Mesendoderm (in vitro differentiated cells): ENCODE measurements around the gene TRAPPC8.
"Not testable (repeated sequence)": the region's sequence is repeated elsewhere in the genome, so short reads cannot be mapped to it uniquely, and the experiment has no call there.

Experiments
- DNase-seq: peaks from one replicate; pipeline ENCODE4 v3.0.0; 2013
- H2AK5ac ChIP-seq: 2 replicates; pipeline ENCODE4 v1.6.1; 2013; ENCODE audit warnings: low read length, inconsistent platforms
- H2BK120ac ChIP-seq: 2 replicates; pipeline ENCODE4 v1.6.1; 2013; ENCODE audit warnings: low read depth, mild to moderate bottlenecking, low read length, moderate library complexity, mixed read lengths
- H2BK15ac ChIP-seq: replicated peaks from 2 replicates; pipeline ENCODE4 v1.6.1; 2013; ENCODE audit warnings: low read depth, mild to moderate bottlenecking, moderate library complexity
- H2BK5ac ChIP-seq: 2 replicates; pipeline ENCODE4 v1.6.1; 2013; ENCODE audit warnings: low read length, inconsistent platforms
- H3K18ac ChIP-seq: 2 replicates; pipeline ENCODE4 v1.6.1; 2013; ENCODE audit warnings: mild to moderate bottlenecking, low read length, mixed read lengths
- H3K23ac ChIP-seq: one replicate; pipeline ENCODE4 v1.6.1; 2013; ENCODE audit warnings: low read length
- H3K27ac ChIP-seq: 2 replicates; pipeline ENCODE4 v1.5.1; 2013; ENCODE audit warnings: low read depth, mild to moderate bottlenecking, inconsistent platforms, low read length, moderate library complexity
- H3K27me3 ChIP-seq: 2 replicates; pipeline ENCODE4 v1.6.1; 2013; ENCODE audit warnings: low read length, control low read depth, mild to moderate bottlenecking, inconsistent platforms; ENCODE audit not compliant: insufficient read depth, poor library complexity
- H3K36me3 ChIP-seq: 2 replicates; pipeline ENCODE4 v1.6.1; 2013; ENCODE audit warnings: low read length, inconsistent platforms; ENCODE audit not compliant: control insufficient read depth, insufficient read depth
- H3K4ac ChIP-seq: one replicate; pipeline ENCODE4 v1.6.1; 2013; ENCODE audit warnings: low read depth, mild to moderate bottlenecking, low read length, moderate library complexity
- H3K4me1 ChIP-seq: 2 replicates; pipeline ENCODE4 v1.6.1; 2013; ENCODE audit warnings: low read depth, low read length, inconsistent platforms; ENCODE audit not compliant: control insufficient read depth
- H3K4me2 ChIP-seq: 2 replicates; pipeline ENCODE4 v1.6.1; 2013; ENCODE audit warnings: low read length
- H3K4me3 ChIP-seq: 2 replicates; pipeline ENCODE4 v1.5.1; 2013; ENCODE audit warnings: mild to moderate bottlenecking, low read length
- H3K56ac ChIP-seq: one replicate; pipeline ENCODE4 v1.6.1; 2013; ENCODE audit warnings: low read length
- H3K79me1 ChIP-seq: 2 replicates; pipeline ENCODE4 v1.6.1; 2013; ENCODE audit warnings: low read length, inconsistent platforms
- H3K79me2 ChIP-seq: 2 replicates; pipeline ENCODE4 v1.6.1; 2013; ENCODE audit warnings: mild to moderate bottlenecking, low read length; ENCODE audit not compliant: control insufficient read depth, insufficient read depth
- H3K9ac ChIP-seq: 2 replicates; pipeline ENCODE4 v1.6.1; 2013; ENCODE audit warnings: low read length, inconsistent platforms
- H4K5ac ChIP-seq: one replicate; pipeline ENCODE4 v1.6.1; 2013; ENCODE audit warnings: low read length
- H4K8ac ChIP-seq: one replicate; pipeline ENCODE4 v1.6.1; 2013; ENCODE audit warnings: low read depth, mild to moderate bottlenecking, control low read depth, low read length, moderate library complexity
- WGBS: extraction: QIAGEN DNeasy Blood & Tissue Kit; methylation state at CpG from one replicate; pipeline ENCODE4 v1.1.7; 2013; ENCODE audit warnings: low lambda C conversion rate, missing lambda C conversion rate; ENCODE audit not compliant: insufficient coverage; ENCODE audit errors: extremely low coverage; 5-methylcytosine and 5-hydroxymethylcytosine counted together

TRAPPC8 gene

GRCh38 chr18:31934773-31935172 is 8.2 kb downstream of the TRAPPC8 start:
- H3K4me3 ChIP-seq, H3K56ac ChIP-seq, H3K4me1 ChIP-seq, H3K4ac ChIP-seq, H3K79me1 ChIP-seq, H3K4me2 ChIP-seq, H3K18ac ChIP-seq, H4K5ac ChIP-seq, H2AK5ac ChIP-seq, H2BK5ac ChIP-seq, DNase-seq, H3K27ac ChIP-seq, H3K27me3 ChIP-seq, H2BK120ac ChIP-seq, H3K9ac ChIP-seq, H3K36me3 ChIP-seq, H3K23ac ChIP-seq, H2BK15ac ChIP-seq, H4K8ac ChIP-seq: not testable (repeated sequence)
- WGBS: no CpG with 5 or more reads among the region's 8 CpGs
- H3K79me2 ChIP-seq: peaks cover 38% of the 10 kb centered on the region

GRCh38 chr18:31931886-31932240 is 11.1 kb downstream of the TRAPPC8 start:
- H3K4me1 ChIP-seq: no peaks in the 10 kb centered on the region
- peaks cover 25% of the 10 kb centered on the region for H3K79me2 ChIP-seq
- H3K27me3 ChIP-seq: no peaks in the 10 kb centered on the region
- H3K27ac ChIP-seq: no peak overlapping the region
- WGBS: no CpG with 5 or more reads among the region's 6 CpGs
- H2BK15ac ChIP-seq: no peak overlapping the region
- H4K8ac ChIP-seq: no peak overlapping the region
- H3K4me2 ChIP-seq: no peak overlapping the region
- no peak overlapping the region for H3K4ac ChIP-seq
- no peak overlapping the region for H3K18ac ChIP-seq
- no peak overlapping the region for H3K9ac ChIP-seq
- H3K23ac ChIP-seq: no peak overlapping the region
- H2BK120ac ChIP-seq: no peak overlapping the region
- peaks cover 10% of the 10 kb centered on the region for H3K79me1 ChIP-seq
- no peak overlapping the region for H3K4me3 ChIP-seq
- peak overlapping the region; percentile 17 for H3K56ac ChIP-seq
- no peak overlapping the region for H2AK5ac ChIP-seq
- H4K5ac ChIP-seq: no peak overlapping the region
- no peak overlapping the region for H2BK5ac ChIP-seq
- H3K36me3 ChIP-seq: no peaks in the 10 kb centered on the region
- DNase-seq: no peak

GRCh38 chr18:31931163-31931885 is 11.6 kb downstream of the TRAPPC8 start:
- no peak overlapping the region for H4K8ac ChIP-seq
- no peaks in the 10 kb centered on the region for H3K36me3 ChIP-seq
- WGBS: 100% methylated on average over 2 of the region's 6 CpGs
- H4K5ac ChIP-seq: no peak overlapping the region
- no peak overlapping the region for H3K18ac ChIP-seq
- H3K4ac ChIP-seq: no peak overlapping the region
- no peak overlapping the region for H3K4me2 ChIP-seq
- no peak overlapping the region for H2AK5ac ChIP-seq
- no peak overlapping the region for H3K9ac ChIP-seq
- peaks cover 10% of the 10 kb centered on the region for H3K79me1 ChIP-seq
- H2BK5ac ChIP-seq: no peak overlapping the region
- peak; percentile 21 for DNase-seq
- H3K4me3 ChIP-seq: no peak overlapping the region
- H3K27me3 ChIP-seq: no peaks in the 10 kb centered on the region
- H3K23ac ChIP-seq: no peak overlapping the region
- H2BK15ac ChIP-seq: no peak overlapping the region
- H3K79me2 ChIP-seq: peaks cover 22% of the 10 kb centered on the region
- H3K4me1 ChIP-seq: no peaks in the 10 kb centered on the region
- H3K56ac ChIP-seq: peak overlapping the region; percentile 17
- no peak overlapping the region for H2BK120ac ChIP-seq
- H3K27ac ChIP-seq: no peak overlapping the region

- Histone ChIP-seq H4K8ac (no peak overlapping the region), H3K79me1 (peaks cover 10% of the 10 kb centered on the region), H3K56ac (no peak overlapping the region), H3K9ac (no peak overlapping the region), H3K27ac (no peak overlapping the region), H3K4me1 (no peaks in the 10 kb centered on the region), H2BK15ac (no peak overlapping the region), H3K4ac (no peak overlapping the region), H3K4me3 (no peak overlapping the region), H2BK120ac (no peak overlapping the region), H3K4me2 (no peak overlapping the region), H3K79me2 (peaks cover 16% of the 10 kb centered on the region), H3K23ac (no peak overlapping the region), H3K27me3 (no peaks in the 10 kb centered on the region), H3K36me3 (no peaks in the 10 kb centered on the region), H3K18ac (no peak overlapping the region), H2AK5ac (no peak overlapping the region), H4K5ac (no peak overlapping the region), H2BK5ac (no peak overlapping the region)
- no peak for DNase-seq
These were observed 13.7 kb downstream of the TRAPPC8 start for GRCh38 chr18:31929273-31929672.

GRCh38 chr18:31926988-31927387 is 15.9 kb downstream of the TRAPPC8 start:
- H3K27ac ChIP-seq, H3K23ac ChIP-seq, H3K9ac ChIP-seq, H3K4me2 ChIP-seq, H3K4me1 ChIP-seq, H3K4me3 ChIP-seq, H2AK5ac ChIP-seq, H4K8ac ChIP-seq, H3K27me3 ChIP-seq, H3K79me1 ChIP-seq, H4K5ac ChIP-seq, H3K4ac ChIP-seq, H3K56ac ChIP-seq, H2BK5ac ChIP-seq, H2BK15ac ChIP-seq, H2BK120ac ChIP-seq, H3K36me3 ChIP-seq, H3K18ac ChIP-seq, DNase-seq: not testable (repeated sequence)
- no CpG with 5 or more reads among the region's 5 CpGs for WGBS
- peaks cover 11% of the 10 kb centered on the region for H3K79me2 ChIP-seq

GRCh38 chr18:31920277-31920676 is 22.7 kb downstream of the TRAPPC8 start:
- Histone ChIP-seq H3K4me1 (no peaks in the 10 kb centered on the region), H2BK120ac (no peak overlapping the region), H3K79me1 (peaks cover 1% of the 10 kb centered on the region), H4K5ac (no peak overlapping the region), H3K27me3 (no peaks in the 10 kb centered on the region), H2BK15ac (no peak overlapping the region), H2BK5ac (no peak overlapping the region), H3K23ac (no peak overlapping the region), H3K79me2 (peaks cover 2% of the 10 kb centered on the region), H3K56ac (no peak overlapping the region), H3K4me3 (no peak overlapping the region), H3K4ac (no peak overlapping the region), H3K36me3 (no peaks in the 10 kb centered on the region), H3K9ac (no peak overlapping the region), H3K4me2 (no peak overlapping the region), H3K27ac (no peak overlapping the region), H4K8ac (no peak overlapping the region), H3K18ac (no peak overlapping the region), H2AK5ac (no peak overlapping the region)
- WGBS: no CpG with 5 or more reads among the region's 3 CpGs
- no peak for DNase-seq
